ENCODE measurements around the gene CCL16. TPM values are rescaled to one million over a fixed set of nuclear protein-coding genes. Genes with fewer than 3 reads are reported as not detected.

Gene CCL16
- total and polyA plus RNA-seq, 4 donors, result 0.14 to 0.20 (median 0.18) TPM; not detected in 1

- Histone ChIP-seq H3K36me3 (ENCODE audit: control insufficient read depth in 4 of 4, insufficient read depth in 4 of 4, low read length in 4 of 4) (no peaks in the 10 kb centered on the region), H3K9ac (ENCODE audit: insufficient read depth in 1 of 2, low read length in 2 of 2) (no peak overlapping the region), H3K4me1 (ENCODE audit: control insufficient read depth in 5 of 5, insufficient read depth in 5 of 5, low read length in 5 of 5) (peaks cover 0 to 3% (median 2%) of the 10 kb centered on the region in 5 donors), H3K4me3 (no peak overlapping the region), H3K9me3 (ENCODE audit: control insufficient read depth in 4 of 4, insufficient read depth in 3 of 4, low read length in 3 of 4) (no peaks in the 10 kb centered on the region), H3K27me3 (ENCODE audit: control insufficient read depth in 3 of 3, insufficient read depth in 3 of 3, low read length in 2 of 3) (no peaks in the 10 kb centered on the region), H3K27ac (ENCODE audit: low read depth in 1 of 2, low read length in 1 of 2) (no peak overlapping the region)
- DNase-seq (no peak), ATAC-seq (ENCODE audit: insufficient read depth, low FRiP score) (no peak)
- 88 to 93% methylated on average over 6 of the region's 6 CpGs for WGBS, 2 donors
- TF ChIP-seq CTCF (IDR thresholded peaks at IDR 0.05; ENCODE audit: control extremely low read depth, extremely low read depth), result no peak
Observed at GRCh38 chr17:35972535-35972934, 8.8 kb downstream of the CCL16 start.

GRCh38 chr17:35972066-35972465 is 9.2 kb downstream of the CCL16 start:
- Histone ChIP-seq H3K9ac (ENCODE audit: insufficient read depth in 1 of 2, low read length in 2 of 2) (no peak overlapping the region), H3K9me3 (ENCODE audit: control insufficient read depth in 4 of 4, insufficient read depth in 3 of 4, low read length in 3 of 4) (no peaks in the 10 kb centered on the region), H3K4me1 (ENCODE audit: control insufficient read depth in 5 of 5, insufficient read depth in 5 of 5, low read length in 5 of 5) (peaks cover 0 to 3% (median 2%) of the 10 kb centered on the region in 5 donors), H3K4me3 (no peak overlapping the region), H3K27ac (ENCODE audit: low read depth in 1 of 2, low read length in 1 of 2) (no peak overlapping the region), H3K36me3 (ENCODE audit: control insufficient read depth in 4 of 4, insufficient read depth in 4 of 4, low read length in 4 of 4) (no peaks in the 10 kb centered on the region), H3K27me3 (ENCODE audit: control insufficient read depth in 3 of 3, insufficient read depth in 3 of 3, low read length in 2 of 3) (no peaks in the 10 kb centered on the region)
- no peak for TF ChIP-seq CTCF (IDR thresholded peaks at IDR 0.05; ENCODE audit: control extremely low read depth, extremely low read depth)
- 91% methylated on average over 1 of the region's 1 CpG for WGBS, 2 donors
- DNase-seq (no peak), ATAC-seq (ENCODE audit: insufficient read depth, low FRiP score) (no peak)

- peak; percentile 83 to 91 (median 87) for DNase-seq
- WGBS, 2 donors, result 31 to 41% methylated on average over 8 of the region's 8 CpGs
Observed at GRCh38 chr17:35969558-35970380, 11.5 kb downstream of the CCL16 start.

More at GRCh38 chr17:35969558-35970380, 11.5 kb downstream of the CCL16 start:
- Histone ChIP-seq H3K4me3 (no peak overlapping the region), H3K9me3 (ENCODE audit: control insufficient read depth in 4 of 4, insufficient read depth in 3 of 4, low read length in 3 of 4) (no peaks in the 10 kb centered on the region), H3K4me1 (ENCODE audit: control insufficient read depth in 5 of 5, insufficient read depth in 5 of 5, low read length in 5 of 5) (peaks cover 0 to 3% (median 2%) of the 10 kb centered on the region in 5 donors), H3K27ac (ENCODE audit: low read depth in 1 of 2, low read length in 1 of 2) (no peak overlapping the region), H3K9ac (ENCODE audit: insufficient read depth in 1 of 2, low read length in 2 of 2) (no peak overlapping the region), H3K36me3 (ENCODE audit: control insufficient read depth in 4 of 4, insufficient read depth in 4 of 4, low read length in 4 of 4) (no peaks in the 10 kb centered on the region), H3K27me3 (ENCODE audit: control insufficient read depth in 3 of 3, insufficient read depth in 3 of 3, low read length in 2 of 3) (no peaks in the 10 kb centered on the region)
- TF ChIP-seq CTCF (IDR thresholded peaks at IDR 0.05; ENCODE audit: control extremely low read depth, extremely low read depth), result peak; percentile 91
- ATAC-seq (ENCODE audit: insufficient read depth, low FRiP score), result peak; percentile 41
